Right atrium auricular region (tissue), 2 donors: ENCODE data around the gene DNAH5. TPM values are rescaled to one million over a fixed set of nuclear protein-coding genes. Genes with fewer than 3 reads are reported as not detected.

ENCODE experiments used
- DNase-seq: peaks from one replicate; pipeline ENCODE4 v3.0.0-alpha.2; 2019; ENCODE audit warnings: low spot score
- H3K27ac ChIP-seq, 2 donors: fragments of 200-600 bp; sonication (generic); 1 replicate in 1 of 2; 2 replicates in 1 of 2; pipeline ENCODE4 v1.5.1; 2016 to 2019
- H3K27me3 ChIP-seq, 2 donors: fragments of 200-600 bp; sonication (generic); one replicate each; pipeline versions ENCODE4 v1.5.1 to v1.6.0; 2017 to 2019
- H3K36me3 ChIP-seq: fragments of 200-600 bp; sonication (generic); one replicate; pipeline ENCODE4 v1.5.1; 2016
- H3K4me1 ChIP-seq, 2 donors: fragments of 200-600 bp; sonication (generic); one replicate each; pipeline versions ENCODE4 v1.5.1 to v1.6.0; 2017 to 2019
- H3K4me3 ChIP-seq, 2 donors: fragments of 200-600 bp; sonication (generic); 1 replicate in 1 of 2; 2 replicates in 1 of 2; pipeline ENCODE4 v1.5.1; 2017 to 2019; ENCODE audit warnings: mild to moderate bottlenecking in 1 of 2, moderate library complexity in 1 of 2
- H3K9me3 ChIP-seq, 2 donors: fragments of 200-600 bp; sonication (generic); one replicate each; pipeline ENCODE4 v1.5.1; 2019
- total RNA-seq, 2 donors: library from RNA; depleted of rRNA; stranded (reverse); fragments of >200 nt; gene quantifications; one replicate each; pipeline ENCODE4 v1.1.0, GENCODE V29; 2016
- TF ChIP-seq, protein P1 (sequence below), 2 donors: fragments of 200-600 bp; sonication (generic); IDR thresholded peaks; one replicate each; pipeline ENCODE4 v1.5.1; 2019; ENCODE audit warnings: antibody characterized with exemption in 2 of 2

Gene DNAH5
- total RNA-seq, 2 donors from 2014 or later = 0.08 TPM; not detected in 1

DNA sequence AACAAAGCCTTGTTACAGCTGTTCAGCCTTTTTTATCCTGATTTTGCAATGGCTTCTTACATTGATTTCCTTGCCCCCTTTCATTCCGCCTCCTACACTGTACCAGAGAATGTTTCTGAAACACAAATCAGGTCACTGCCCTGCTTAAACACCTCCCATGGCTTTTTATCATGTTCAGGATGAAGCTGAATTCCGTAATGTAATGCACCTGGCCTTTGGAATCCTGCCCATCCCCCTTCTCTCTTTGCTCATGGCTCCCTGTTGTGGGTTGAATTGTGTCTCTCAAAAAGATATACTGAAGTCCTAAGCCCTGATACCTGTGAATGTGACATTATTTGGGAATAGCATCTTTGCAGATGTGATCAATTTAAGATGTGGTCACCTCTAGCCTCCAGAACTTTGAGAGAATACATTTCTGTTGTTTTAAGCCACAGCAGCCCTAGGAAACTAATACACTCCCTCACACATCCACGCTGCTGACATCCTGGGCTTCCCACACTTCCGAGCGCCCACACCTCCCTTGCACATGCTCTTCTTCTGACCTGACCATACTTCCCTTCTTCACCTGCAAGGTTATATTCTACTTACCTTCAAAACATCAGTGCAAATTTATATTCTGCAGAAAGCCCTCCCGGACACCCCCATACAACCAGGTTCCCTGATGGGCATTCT, 101.2 kb downstream of the DNAH5 start:
- no peaks in the 10 kb centered on the region for H3K9me3 ChIP-seq
- no peak for DNase-seq
- H3K36me3 ChIP-seq = no peaks in the 10 kb centered on the region

DNA sequence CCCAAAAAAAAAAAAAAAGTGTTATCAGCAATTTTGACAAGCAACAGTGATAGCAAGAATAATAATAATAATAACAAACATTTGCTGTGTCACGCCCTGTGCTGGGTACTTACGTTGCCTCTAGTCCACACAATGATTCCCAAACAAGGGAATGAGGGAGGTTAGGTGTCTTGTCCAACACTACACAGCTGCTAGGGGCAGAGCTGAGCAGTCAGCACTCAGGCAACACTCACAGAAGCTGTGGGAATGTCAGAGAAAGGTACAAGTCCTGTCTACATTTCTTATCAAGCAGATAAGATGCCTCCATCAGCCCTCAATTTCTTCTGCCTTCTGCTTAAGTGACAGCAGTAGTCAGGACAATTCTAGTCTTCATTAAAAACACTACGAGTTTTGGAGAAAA, 111.0 kb downstream of the DNAH5 start:
- TF ChIP-seq, protein P1, sequence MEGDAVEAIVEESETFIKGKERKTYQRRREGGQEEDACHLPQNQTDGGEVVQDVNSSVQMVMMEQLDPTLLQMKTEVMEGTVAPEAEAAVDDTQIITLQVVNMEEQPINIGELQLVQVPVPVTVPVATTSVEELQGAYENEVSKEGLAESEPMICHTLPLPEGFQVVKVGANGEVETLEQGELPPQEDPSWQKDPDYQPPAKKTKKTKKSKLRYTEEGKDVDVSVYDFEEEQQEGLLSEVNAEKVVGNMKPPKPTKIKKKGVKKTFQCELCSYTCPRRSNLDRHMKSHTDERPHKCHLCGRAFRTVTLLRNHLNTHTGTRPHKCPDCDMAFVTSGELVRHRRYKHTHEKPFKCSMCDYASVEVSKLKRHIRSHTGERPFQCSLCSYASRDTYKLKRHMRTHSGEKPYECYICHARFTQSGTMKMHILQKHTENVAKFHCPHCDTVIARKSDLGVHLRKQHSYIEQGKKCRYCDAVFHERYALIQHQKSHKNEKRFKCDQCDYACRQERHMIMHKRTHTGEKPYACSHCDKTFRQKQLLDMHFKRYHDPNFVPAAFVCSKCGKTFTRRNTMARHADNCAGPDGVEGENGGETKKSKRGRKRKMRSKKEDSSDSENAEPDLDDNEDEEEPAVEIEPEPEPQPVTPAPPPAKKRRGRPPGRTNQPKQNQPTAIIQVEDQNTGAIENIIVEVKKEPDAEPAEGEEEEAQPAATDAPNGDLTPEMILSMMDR (IDR thresholded peaks at IDR 0.05) = no peak
- H3K9me3 ChIP-seq = peaks cover 0 to 2% of the 10 kb centered on the region in 2 donors
- no peak for DNase-seq
- H3K36me3 ChIP-seq = no peaks in the 10 kb centered on the region
- no peaks in the 10 kb centered on the region for H3K27me3 ChIP-seq
- no peaks in the 10 kb centered on the region for H3K4me1 ChIP-seq
- H3K4me3 ChIP-seq = no peak overlapping the region
- no peak overlapping the region for H3K27ac ChIP-seq

More for the DNA sequence above, 101.2 kb downstream of the DNAH5 start:
- TF ChIP-seq, protein P1 (IDR thresholded peaks at IDR 0.05) = no peak
- H3K27me3 ChIP-seq = no peaks in the 10 kb centered on the region
- H3K27ac ChIP-seq = no peak overlapping the region
- no peak overlapping the region for H3K4me3 ChIP-seq
- no peaks in the 10 kb centered on the region for H3K4me1 ChIP-seq

GRCh38 chr5:13831351-13831750, 113.1 kb downstream of the DNAH5 start:
- DNase-seq = no peak

DNA sequence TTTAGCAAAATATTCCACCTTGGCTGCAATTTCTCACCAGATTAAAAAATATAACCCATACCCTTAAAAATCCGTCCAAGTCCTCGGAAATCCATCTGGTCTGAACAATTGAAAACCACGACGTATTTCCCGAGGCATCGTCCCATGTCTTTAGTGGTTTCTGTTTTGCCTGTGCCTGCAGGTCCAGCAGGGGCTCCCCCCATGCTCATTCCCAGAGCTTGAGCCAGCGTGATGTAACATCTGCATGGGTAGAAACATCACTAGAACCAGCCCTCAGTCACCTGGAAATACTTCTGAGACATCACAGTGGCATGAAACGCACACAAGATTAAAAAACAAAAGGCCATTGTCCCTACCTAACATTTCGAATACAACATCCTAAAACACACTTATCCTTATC, 114.0 kb downstream of the DNAH5 start:
- H3K36me3 ChIP-seq = no peaks in the 10 kb centered on the region
- no peak overlapping the region for H3K4me3 ChIP-seq
- H3K27ac ChIP-seq = no peak overlapping the region
- no peaks in the 10 kb centered on the region for H3K27me3 ChIP-seq
- TF ChIP-seq, protein P1 (IDR thresholded peaks at IDR 0.05) = no peak
- H3K9me3 ChIP-seq = peaks cover 0 to 4% of the 10 kb centered on the region in 2 donors
- no peak for DNase-seq
- no peaks in the 10 kb centered on the region for H3K4me1 ChIP-seq

More at GRCh38 chr5:13831351-13831750, 113.1 kb downstream of the DNAH5 start:
- TF ChIP-seq, protein P1 (IDR thresholded peaks at IDR 0.05) = no peak
- H3K9me3 ChIP-seq = peaks cover 0 to 4% of the 10 kb centered on the region in 2 donors
- no peaks in the 10 kb centered on the region for H3K36me3 ChIP-seq
- H3K27ac ChIP-seq = no peak overlapping the region
- no peaks in the 10 kb centered on the region for H3K4me1 ChIP-seq
- H3K27me3 ChIP-seq = no peaks in the 10 kb centered on the region
- H3K4me3 ChIP-seq = no peak overlapping the region

DNA sequence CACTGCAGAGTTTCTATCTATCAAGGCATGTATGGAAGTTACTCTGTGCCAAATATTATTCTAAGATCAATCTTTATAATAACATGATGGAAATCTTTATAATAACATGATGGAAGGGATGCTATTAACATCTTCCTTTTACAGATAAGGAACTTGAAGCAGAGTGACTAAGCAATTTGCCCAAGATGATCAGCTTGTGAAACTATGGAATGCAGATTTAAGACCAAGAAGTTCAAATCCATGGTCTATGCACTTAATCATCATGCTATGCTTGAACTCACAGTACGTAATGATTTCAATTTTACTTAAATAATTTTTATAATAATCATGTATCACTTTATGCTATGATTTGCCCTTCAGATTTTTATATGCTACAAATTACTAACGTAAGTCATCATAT, 123.1 kb downstream of the DNAH5 start:
- H3K4me3 ChIP-seq = no peak overlapping the region
- H3K27ac ChIP-seq = no peak overlapping the region
- H3K4me1 ChIP-seq = no peaks in the 10 kb centered on the region
- TF ChIP-seq, protein P1 (IDR thresholded peaks at IDR 0.05) = no peak
- no peak for DNase-seq
- no peaks in the 10 kb centered on the region for H3K27me3 ChIP-seq
- H3K36me3 ChIP-seq = no peaks in the 10 kb centered on the region
- H3K9me3 ChIP-seq = no peaks in the 10 kb centered on the region

GRCh38 chr5:13816126-13816525, 128.4 kb downstream of the DNAH5 start:
- H3K27ac ChIP-seq = no peak overlapping the region
- DNase-seq = no peak
- no peaks in the 10 kb centered on the region for H3K4me1 ChIP-seq
- H3K4me3 ChIP-seq = no peak overlapping the region
- H3K36me3 ChIP-seq = no peaks in the 10 kb centered on the region
- H3K9me3 ChIP-seq = no peaks in the 10 kb centered on the region
- H3K27me3 ChIP-seq = no peaks in the 10 kb centered on the region
- TF ChIP-seq, protein P1 (IDR thresholded peaks at IDR 0.05) = no peak
